Right ventricle myocardium superior (tissue), 1 donor: ENCODE results near the gene PGA5. TPM values are rescaled to one million over a fixed set of nuclear protein-coding genes. Genes with fewer than 3 reads are reported as not detected.
"Not testable (repeated sequence)": the region's sequence is repeated elsewhere in the genome, so short reads cannot be mapped to it uniquely, and the experiment has no call there.

Experiments used
- ATAC-seq: fragments of 200-7000 bp; cut with Tn5 transposase; one replicate; pipeline ENCODE4 v1.9.1; 2020; ENCODE audit warnings: mild to moderate bottlenecking; ENCODE audit not compliant: poor library complexity
- DNase-seq: peaks from one replicate; pipeline ENCODE4 v3.0.0-alpha.2; 2020
- intact Hi-C: fragments of 100-400 bp; cut with DNase I; formaldehyde crosslinking; loops from one replicate; pipeline ENCODE4 v1.11.2; 2022
- long read RNA-seq: library from polyadenylated mRNA; unstranded; transcript quantifications from one replicate; pipeline ENCODE4 v2.0.0, GENCODE V29; 2021
- total RNA-seq: library from RNA; stranded (reverse); fragmentation: NEBNext Ultra II Directional; extraction: Animal tissue kit (Norgen Biotek cat#: 25700); gene quantifications from one replicate; pipeline ENCODE4 v1.2.1, GENCODE V29; 2021
- donor health status: DM: no; HTN: yes; CAD: no; lungs with severe emphysema.

Gene PGA5
- not detected for total RNA-seq
- long read RNA-seq = 0 reads

DNA sequence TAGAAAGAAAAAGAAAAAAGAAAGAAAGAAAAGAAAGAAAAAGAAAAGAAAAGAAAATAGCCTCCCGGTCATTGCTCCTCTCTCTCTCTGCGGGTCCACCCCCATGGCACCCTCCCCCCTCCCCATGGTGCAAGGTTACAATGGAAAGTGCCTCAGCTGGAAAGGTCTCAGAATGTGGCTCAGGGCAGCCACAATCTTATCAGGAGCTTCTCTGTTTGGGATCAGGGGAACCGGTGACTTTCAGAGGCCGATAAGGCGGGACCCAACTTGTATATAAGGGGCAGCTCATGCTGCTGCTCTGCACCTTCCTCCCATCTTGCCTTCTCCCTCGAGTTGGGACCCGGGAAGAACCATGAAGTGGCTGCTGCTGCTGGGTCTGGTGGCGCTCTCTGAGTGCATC lies at the start of gene PGA5:
Gene PGA5 (plus strand): TSS at position 301 of the 400 bp plus-strand sequence. CDS start 52 bp downstream, at position 353.
- DNase-seq, intact Hi-C loops, ATAC-seq: not testable (repeated sequence)

GRCh38 chr11:61193596-61193995 lies 47.4 kb upstream of the PGA5 start:
- intact Hi-C loops = no loop called here
- no peak for ATAC-seq
- no peak for DNase-seq

DNA sequence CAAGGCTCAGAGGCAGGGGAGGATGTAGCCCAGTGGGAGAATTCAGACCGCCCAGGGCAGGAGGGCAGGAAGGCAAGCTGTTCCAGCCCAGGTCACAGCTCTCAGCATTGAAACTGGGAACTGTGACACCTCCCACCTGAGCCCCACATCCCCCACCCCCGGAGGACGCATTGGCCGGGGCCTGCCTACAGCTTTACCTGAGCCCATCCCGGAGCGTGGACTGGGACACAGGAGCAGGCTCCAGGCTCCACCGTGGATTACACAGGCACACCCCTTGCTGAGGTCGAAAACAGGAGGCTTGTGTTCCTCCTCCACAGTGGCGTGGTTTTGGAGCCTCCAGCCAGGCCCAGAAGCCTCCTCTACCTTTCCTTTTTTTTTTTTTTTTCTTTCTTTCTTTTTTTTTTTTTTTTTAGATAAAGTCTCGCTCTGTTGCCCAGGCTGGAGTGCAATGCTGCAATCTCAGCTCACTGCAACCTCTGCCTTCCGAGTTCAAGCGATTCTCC lies 46.8 kb upstream of the PGA5 start:
- DNase-seq (no peak), ATAC-seq (no peak)
- intact Hi-C loops = no loop called here

- ATAC-seq = no peak
- DNase-seq = no peak
- intact Hi-C loops = no loop called here
These were observed 45.8 kb upstream of the PGA5 start for GRCh38 chr11:61194981-61195695.

- ATAC-seq (no peak), DNase-seq (no peak)
- intact Hi-C loops = no loop called here
These were observed 45.3 kb upstream of the PGA5 start for GRCh38 chr11:61195719-61196118.

DNA sequence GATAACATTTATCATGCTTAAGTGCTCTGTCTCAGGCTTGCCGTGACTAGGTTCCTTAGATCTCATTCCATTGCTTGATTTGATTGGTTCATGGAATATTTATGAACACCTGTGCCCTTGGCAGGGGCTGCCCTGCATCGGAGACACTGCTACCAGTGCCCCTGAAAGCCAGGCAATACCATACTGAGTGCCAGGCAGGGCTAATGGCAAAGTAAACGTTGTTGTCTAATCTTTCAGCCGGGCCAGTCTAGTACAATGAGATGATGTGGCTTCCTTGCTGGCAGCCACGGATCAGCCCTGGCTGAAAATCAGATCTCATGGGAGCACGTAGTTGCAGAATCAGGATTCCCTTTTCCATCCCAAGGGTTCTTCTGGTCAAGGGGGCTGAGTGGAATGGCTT lies 42.6 kb upstream of the PGA5 start:
- no peak for DNase-seq
- ATAC-seq = no peak
- intact Hi-C loops = no loop called here

GRCh38 chr11:61198948-61199523 lies 41.9 kb upstream of the PGA5 start:
- intact Hi-C loops = no loop called here
- DNase-seq (no peak), ATAC-seq (no peak)

DNA sequence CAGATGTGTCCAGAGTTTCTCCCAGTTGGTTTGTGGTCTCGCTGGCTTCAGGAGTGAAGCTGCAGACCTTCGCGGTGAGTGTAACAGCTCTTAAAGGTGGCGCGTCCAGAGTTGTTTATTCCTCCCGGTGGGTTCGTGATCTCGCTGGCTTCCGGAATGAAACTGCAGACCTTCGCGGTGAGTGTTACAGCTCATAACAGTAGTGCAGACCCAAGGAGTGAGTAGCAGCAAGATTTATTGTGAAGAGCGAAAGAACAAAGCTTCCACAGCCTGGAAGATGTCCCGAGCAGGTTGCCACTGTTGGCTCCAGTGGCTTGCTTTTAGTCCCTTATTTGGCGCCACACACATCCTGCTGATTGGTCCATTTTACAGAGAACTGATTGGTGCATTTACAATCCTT lies 39.5 kb upstream of the PGA5 start:
- ATAC-seq = no peak
- intact Hi-C loops = no loop called here
- DNase-seq = no peak

- intact Hi-C loops, ATAC-seq, DNase-seq: not testable (repeated sequence)
These were observed 37.8 kb upstream of the PGA5 start, which contains the start of gene PGA3 for GRCh38 chr11:61202950-61203746. PGA3 (plus strand) TSS chr11:61203515; CDS start chr11:61203565, 50 bp downstream.

GRCh38 chr11:61203873-61204272 lies 37.1 kb upstream of the PGA5 start:
- ATAC-seq = peak; percentile 68
- DNase-seq, intact Hi-C loops: not testable (repeated sequence)

GRCh38 chr11:61204502-61205059 lies 36.4 kb upstream of the PGA5 start:
- ATAC-seq, intact Hi-C loops, DNase-seq: not testable (repeated sequence)

DNA sequence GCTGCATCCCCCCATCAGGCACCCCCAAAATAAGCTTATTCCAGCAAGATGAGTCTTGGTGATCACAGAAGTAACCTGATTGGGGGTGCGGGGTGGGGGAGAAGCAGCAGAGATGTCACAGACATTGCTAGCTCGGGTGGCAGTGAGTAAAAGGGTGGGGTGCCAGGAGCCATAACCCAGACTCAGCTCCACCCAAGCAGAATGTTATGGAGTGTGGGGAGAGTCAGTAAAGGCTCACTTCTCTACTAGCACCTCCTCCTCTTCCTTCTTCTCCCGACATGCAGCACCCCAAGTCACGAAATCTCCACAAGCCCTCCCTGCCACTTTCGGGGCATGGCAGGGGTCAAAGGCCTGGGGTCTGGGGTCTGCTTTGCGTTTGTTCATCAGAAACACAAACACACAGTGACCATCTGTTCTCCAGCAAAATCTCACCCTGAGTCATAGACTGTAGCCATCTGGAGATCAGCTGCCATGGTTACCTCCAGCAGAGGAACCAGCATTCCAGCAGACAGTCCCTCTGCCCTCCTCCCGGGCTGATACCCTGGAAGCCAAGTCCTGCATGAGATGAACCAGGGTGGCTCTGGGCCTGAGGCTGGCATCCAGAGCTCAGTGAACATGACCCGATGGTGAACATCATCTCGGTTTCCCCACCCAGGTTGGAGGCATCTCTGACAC lies 33.2 kb upstream of the PGA5 start:
- DNase-seq, intact Hi-C loops, ATAC-seq: not testable (repeated sequence)

DNA sequence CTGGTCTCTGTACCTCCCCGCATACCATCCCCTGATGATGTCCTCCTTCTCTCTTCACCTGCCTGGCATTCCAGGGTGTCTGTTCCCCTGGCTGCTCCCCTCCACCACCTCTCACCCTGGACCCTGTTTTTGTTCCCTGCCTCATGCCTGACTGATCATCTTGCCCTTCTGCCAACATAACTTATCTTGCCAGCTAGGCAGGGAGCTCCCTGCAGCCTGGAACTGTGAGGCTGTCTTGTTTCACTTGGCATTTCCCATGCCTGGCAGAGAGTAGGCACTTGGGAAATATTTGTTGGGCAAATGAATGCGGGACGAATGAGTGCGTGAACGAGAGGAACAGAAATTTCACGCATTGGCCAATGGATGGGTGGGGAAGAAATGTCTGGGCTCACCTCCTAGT lies 30.3 kb upstream of the PGA5 start:
- intact Hi-C loops, DNase-seq: not testable (repeated sequence)
- ATAC-seq = peak; percentile 42

GRCh38 chr11:61211327-61211952 lies 29.5 kb upstream of the PGA5 start:
- DNase-seq, intact Hi-C loops, ATAC-seq: not testable (repeated sequence)

GRCh38 chr11:61212202-61212601 lies 28.8 kb upstream of the PGA5 start:
- peak; percentile 73 for ATAC-seq
- DNase-seq, intact Hi-C loops: not testable (repeated sequence)

DNA sequence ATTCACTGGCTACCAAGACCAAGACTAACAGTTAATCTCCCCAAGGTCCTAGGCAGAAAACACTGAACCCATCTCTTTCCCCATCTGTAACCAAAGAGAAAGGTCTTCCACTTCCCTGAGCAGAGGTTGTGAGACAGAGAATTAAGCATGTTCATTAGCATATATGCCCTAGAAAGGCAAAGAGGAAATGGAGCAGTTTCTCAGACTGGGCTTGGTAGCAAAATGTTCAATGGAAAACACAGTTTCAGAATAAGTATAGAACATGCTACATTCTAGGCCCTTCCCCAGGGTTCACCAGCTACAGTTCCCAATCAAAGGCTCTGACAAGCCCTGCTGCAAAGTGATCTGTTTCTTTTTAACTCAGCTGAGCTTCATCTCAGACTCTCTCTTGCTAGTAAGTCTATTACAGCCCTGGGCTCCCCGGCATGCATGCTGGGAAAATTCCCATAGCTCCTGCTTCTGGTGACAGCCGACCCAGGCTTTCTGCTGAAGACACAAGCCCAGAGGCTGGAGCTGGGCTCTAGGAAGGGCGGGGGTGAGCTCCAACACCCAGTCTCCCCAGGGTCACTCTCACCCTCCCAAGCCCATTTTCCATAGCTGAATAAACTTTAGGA lies 27.2 kb upstream of the PGA5 start:
- intact Hi-C loops, ATAC-seq: not testable (repeated sequence)

DNA sequence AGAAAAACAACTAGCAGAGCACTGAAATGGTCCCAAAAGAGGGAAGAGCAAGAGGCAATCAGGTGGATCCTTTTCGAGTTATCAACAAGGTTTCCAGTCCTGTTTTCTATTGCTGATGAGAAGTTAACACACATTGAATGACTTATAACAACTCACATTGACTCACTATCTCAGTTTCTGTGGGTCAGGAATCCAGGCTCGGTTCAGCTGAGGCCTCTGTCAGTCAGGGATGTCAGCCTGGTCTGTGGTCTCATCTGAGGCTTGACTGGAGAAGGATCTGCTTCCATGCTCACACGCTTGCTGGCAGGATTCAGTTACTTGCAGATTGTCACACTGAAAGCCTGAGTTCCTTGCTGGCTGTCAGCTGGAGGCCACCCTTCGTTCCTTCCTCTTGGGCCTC lies 22.7 kb upstream of the PGA5 start:
- ATAC-seq, intact Hi-C loops, DNase-seq: not testable (repeated sequence)

More for the DNA sequence above, 27.2 kb upstream of the PGA5 start:
- not testable (repeated sequence) for DNase-seq
